Pancreas (tissue), 10 donors: Measurements from ENCODE around the gene MEF2D. TPM values are rescaled to one million over a fixed set of nuclear protein-coding genes. Genes with fewer than 3 reads are reported as not detected.

Source experiments
- ATAC-seq, 4 donors: fragments of 200-7000 bp; cut with Tn5 transposase; one replicate each; pipeline versions ENCODE4 v1.8.0 to v1.9.1; 2020; ENCODE audit warnings: mild to moderate bottlenecking in 4 of 4, moderate library complexity in 4 of 4
- DNase-seq, 6 donors: peaks; one replicate each; pipeline ENCODE4 v3.0.0-alpha.2; 2020
- FAIRE-seq: peaks from 2 replicates; lab custom pipeline; 2012; peaks lifted over from hg19 to GRCh38; lab: Jason Lieb, UNC
- H3K27ac ChIP-seq, 4 donors: fragments of 200-600 bp; sonication (generic); 1 replicate in 3 of 4; 2 replicates in 1 of 4; pipeline versions ENCODE4 v1.5.0 to v1.8.0; 2020
- H3K27me3 ChIP-seq, 4 donors: fragments of 200-600 bp; one replicate each; pipeline ENCODE4 v1.8.0; 2021
- H3K36me3 ChIP-seq, 3 donors: fragments of 200-600 bp; sonication (generic) in 1 of 3; one replicate each; pipeline versions ENCODE4 v1.5.0 to v1.8.0; 2020 to 2021
- H3K4me1 ChIP-seq, 3 donors: fragments of 200-600 bp; one replicate each; pipeline ENCODE4 v1.8.0; 2021
- H3K4me3 ChIP-seq, 4 donors: fragments of 200-600 bp; sonication (generic) in 2 of 4; one replicate each; pipeline versions ENCODE4 v1.5.0 to v1.8.0; 2020 to 2021
- H3K9me3 ChIP-seq, 4 donors: fragments of 200-600 bp; one replicate each; pipeline ENCODE4 v1.8.0; 2021
- CTCF ChIP-seq, 4 donors: fragments of 200-600 bp; sonication (generic) in 3 of 4; IDR thresholded peaks; one replicate each; pipeline versions ENCODE4 v1.5.0 to v1.8.0; 2021; ENCODE audit warnings: antibody characterized with exemption in 4 of 4
- WGBS, 2 donors: extraction: QIAGEN DNeasy Blood & Tissue Kit; methylation state at CpG; one replicate each; pipeline ENCODE4 v1.1.7; 2013; 5-methylcytosine and 5-hydroxymethylcytosine counted together
- intact Hi-C, 3 donors: fragments of 100-400 bp; cut with DNase I; formaldehyde crosslinking; loops; one replicate each; pipeline versions ENCODE4 v1.11.1 to v1.14.2; 2022
- polyA plus RNA-seq, 2 donors: library from polyadenylated mRNA; stranded (reverse); fragments of 200-250 nt; gene quantifications; one replicate each; pipeline ENCODE4 v1.2.3, GENCODE V29; 2013
- total RNA-seq, 6 donors: library from RNA; stranded (reverse); fragmentation: NEBNext Ultra II Directional in 4 of 6; extraction: Animal tissue kit (Norgen Biotek cat#: 25700) in 4 of 6; gene quantifications; one replicate each; pipeline versions ENCODE4 v1.2.1 to v1.2.4, GENCODE V29; 2021 to 2023
- donor health status: healthy with polysubstance abuse.
- donor health status: DM: no; HTN: no; CAD: no; lungs with moderate emphysema.
- donor health status: DM: no; HTN: no; CAD: no.
- donor health status: control.
- donor health status: control.
- donor health status: Bipolar disorder and iron deficiency.
- donor health status: DM: yes; HTN: yes; CAD: no.
- donor health status: DM: no; HTN: no; CAD: no.
- donor health status: DM: no; HTN: no; CAD: no.
- donor health status: DM: yes; HTN: yes; CAD: no.

Gene MEF2D
- total and polyA plus RNA-seq, 8 donors = 15.7 to 31.8 (median 23.6) TPM

GRCh38 chr1:156540955-156541354 lies 40.4 kb upstream of the MEF2D start:
- no peak overlapping the region for H3K4me3 ChIP-seq
- 85 to 100% methylated on average over 2 of the region's 2 CpGs for WGBS, 2 donors
- intact Hi-C loops = no loop called here
- H3K9me3 ChIP-seq = no peaks in the 10 kb centered on the region
- H3K27me3 ChIP-seq = no peaks in the 10 kb centered on the region
- FAIRE-seq (no peak), ATAC-seq (peak in 2 of 4 donors; percentile 51 to 74), DNase-seq (peak in 1 of 6 donors; percentile 28)
- TF ChIP-seq CTCF (IDR thresholded peaks at IDR 0.05) = no peak
- no peaks in the 10 kb centered on the region for H3K36me3 ChIP-seq
- no peaks in the 10 kb centered on the region for H3K4me1 ChIP-seq
- no peak overlapping the region for H3K27ac ChIP-seq

GRCh38 chr1:156539818-156540355 lies 39.3 kb upstream of the MEF2D start:
- Histone ChIP-seq H3K27ac (no peak overlapping the region), H3K36me3 (no peaks in the 10 kb centered on the region), H3K27me3 (no peaks in the 10 kb centered on the region), H3K4me3 (no peak overlapping the region), H3K9me3 (no peaks in the 10 kb centered on the region), H3K4me1 (no peaks in the 10 kb centered on the region)
- ATAC-seq (peak in 2 of 4 donors; percentile 35 to 48), DNase-seq (peak in 1 of 6 donors; percentile 21), FAIRE-seq (no peak)
- TF ChIP-seq CTCF (IDR thresholded peaks at IDR 0.05) = no peak
- intact Hi-C loops = no loop called here
- WGBS, 2 donors = 88 to 94% methylated on average over 4 of the region's 4 CpGs

GRCh38 chr1:156538711-156539440 lies 38.3 kb upstream of the MEF2D start:
- intact Hi-C loops = no loop called here
- Histone ChIP-seq H3K36me3 (no peaks in the 10 kb centered on the region), H3K27me3 (no peaks in the 10 kb centered on the region), H3K9me3 (no peaks in the 10 kb centered on the region), H3K4me3 (no peak overlapping the region), H3K27ac (no peak overlapping the region), H3K4me1 (no peaks in the 10 kb centered on the region)
- no peak for TF ChIP-seq CTCF (IDR thresholded peaks at IDR 0.05)
- FAIRE-seq = no peak
- 91 to 93% methylated on average over 10 of the region's 10 CpGs for WGBS, 2 donors
- no peak for ATAC-seq
- peak in 1 of 6 donors; percentile 24 for DNase-seq

GRCh38 chr1:156537027-156537426 lies 36.5 kb upstream of the MEF2D start:
- FAIRE-seq (no peak), ATAC-seq (no peak), DNase-seq (peak in 1 of 6 donors; percentile 11)
- no peaks in the 10 kb centered on the region for H3K36me3 ChIP-seq
- WGBS, 2 donors = 91 to 92% methylated on average over 9 of the region's 9 CpGs
- H3K27me3 ChIP-seq = no peaks in the 10 kb centered on the region
- H3K4me1 ChIP-seq = no peaks in the 10 kb centered on the region
- no peak overlapping the region for H3K4me3 ChIP-seq
- intact Hi-C loops = no loop called here
- no peak for TF ChIP-seq CTCF (IDR thresholded peaks at IDR 0.05)
- no peak overlapping the region for H3K27ac ChIP-seq
- no peaks in the 10 kb centered on the region for H3K9me3 ChIP-seq
